K562 (cell line): ENCODE measurements around the gene MYL12A. TPM values are rescaled to one million over a fixed set of nuclear protein-coding genes. Genes with fewer than 3 reads are reported as not detected.

ENCODE experiments used
- ATF1 ChIP-seq, 2 experiments: fragments of 450-650 bp in 1 of 2; IDR thresholded peaks; 2 replicates each; pipeline ENCODE4 v1.6.1; 2016; ENCODE audit warnings: missing compliant biosample characterization in 1 of 2, missing genetic modification characterization in 1 of 2
- CCAR2 ChIP-seq: fragments of 200-400 bp; formaldehyde crosslinking; IDR thresholded peaks from 2 replicates; pipeline ENCODE4 v1.6.1; 2017; ENCODE audit warnings: mild to moderate bottlenecking, low read depth, low read length
- CHCHD3 ChIP-seq: fragments of 250-450 bp; sonication (Bioruptor Pico); IDR thresholded peaks from 2 replicates; pipeline ENCODE4 v2.1.2; 2022; ENCODE audit warnings: mild to moderate bottlenecking
- CHD4 ChIP-seq: fragments of 200-600 bp; sonication (generic); IDR thresholded peaks from 3 replicates; pipeline ENCODE4 v1.6.1; 2012; ENCODE audit warnings: low read depth, mild to moderate bottlenecking, mixed read lengths, low read length, inconsistent platforms; ENCODE audit not compliant: insufficient read depth, insufficient replicate concordance, poor library complexity, severe bottlenecking
- CREBBP ChIP-seq: IDR thresholded peaks from one replicate; pipeline ENCODE4 v1.6.1; 2012; ENCODE audit warnings: low read depth, mild to moderate bottlenecking, control low read depth, inconsistent platforms, low read length
- DPF2 ChIP-seq: fragments of 450-650 bp; IDR thresholded peaks from 2 replicates; pipeline ENCODE4 v1.6.1; 2016
- ELF2 ChIP-seq: fragments of 250-450 bp; sonication (Bioruptor Pico); IDR thresholded peaks from 2 replicates; pipeline ENCODE4 v1.5.0; 2021; ENCODE audit warnings: mild to moderate bottlenecking
- HDAC1 ChIP-seq, 2 experiments: fragments of 450-650 bp; IDR thresholded peaks; 2 replicates each; pipeline ENCODE4 v1.6.1; 2016 to 2017; ENCODE audit warnings: inconsistent platforms in 1 of 2, mild to moderate bottlenecking in 1 of 2, moderate library complexity in 1 of 2
- KLF13 ChIP-seq: fragments of 450-650 bp; IDR thresholded peaks from 2 replicates; pipeline ENCODE4 v1.6.1; 2016; ENCODE audit warnings: missing genetic modification characterization, low read depth, mild to moderate bottlenecking, missing compliant biosample characterization, moderate library complexity, borderline replicate concordance
- LARP7 ChIP-seq: fragments of 450-650 bp; IDR thresholded peaks from 2 replicates; pipeline ENCODE4 v1.6.1; 2016
- MCM7 ChIP-seq, 2 experiments: fragments of 450-650 bp; IDR thresholded peaks; 2 replicates each; pipeline ENCODE4 v1.6.1; 2016 to 2018
- MED1 ChIP-seq: sonication (generic); formaldehyde crosslinking; IDR thresholded peaks from 2 replicates; pipeline ENCODE4 v1.8.1; 2023; ENCODE audit warnings: missing genetic modification reagents, borderline replicate concordance
- PCBP2 ChIP-seq: fragments of 200-400 bp; formaldehyde crosslinking; IDR thresholded peaks from 2 replicates; pipeline ENCODE4 v1.6.1; 2018; ENCODE audit warnings: low read length, low read depth, mild to moderate bottlenecking, moderate library complexity; ENCODE audit not compliant: poor library complexity, severe bottlenecking
- PHB2 ChIP-seq: fragments of 450-650 bp; IDR thresholded peaks from 2 replicates; pipeline ENCODE4 v1.6.1; 2017; ENCODE audit warnings: low read depth
- PRMT5 ChIP-seq: sonication (generic); formaldehyde crosslinking; IDR thresholded peaks from 2 replicates; pipeline ENCODE4 v1.5.0; 2020; ENCODE audit warnings: missing genetic modification reagents
- SRF ChIP-seq, 2 experiments: fragments of 250-450, 450-650 bp in 1 of 2; sonication (Bioruptor Pico) in 1 of 2; sonication (generic) in 1 of 2; formaldehyde crosslinking; IDR thresholded peaks; 2 replicates each; pipeline versions ENCODE4 v1.5.0 to v1.5.1; 2020 to 2022; ENCODE audit warnings: mild to moderate bottlenecking in 1 of 2, missing genetic modification reagents in 1 of 2
- TAL1 ChIP-seq: fragments of 450-650 bp; IDR thresholded peaks from 2 replicates; pipeline ENCODE4 v1.6.1; 2016; ENCODE audit warnings: mild to moderate bottlenecking
- YY1 ChIP-seq, 3 experiments: IDR thresholded peaks; 2 replicates each; pipeline ENCODE4 v1.6.1; 2011; ENCODE audit warnings: low read length in 2 of 3, mild to moderate bottlenecking in 2 of 3, moderate library complexity in 2 of 3, borderline replicate concordance in 1 of 3, control low read depth in 1 of 3, low read depth in 1 of 3; ENCODE audit not compliant: insufficient read depth in 3 of 3, insufficient replicate concordance in 2 of 3, control insufficient read depth in 1 of 3, insufficient read length in 1 of 3; ENCODE audit errors: extremely low read depth in 1 of 3
- ZNF23 ChIP-seq: fragments of 250-450 bp; sonication (Bioruptor Pico); IDR thresholded peaks from 2 replicates; pipeline ENCODE4 v1.4.0; 2020; ENCODE audit warnings: mild to moderate bottlenecking
- ZNF282 ChIP-seq: sonication (generic); formaldehyde crosslinking; IDR thresholded peaks from 2 replicates; pipeline ENCODE4 v1.8.1; 2023; ENCODE audit warnings: missing genetic modification reagents
- ZNF57 ChIP-seq: fragments of 450-650 bp; formaldehyde crosslinking; IDR thresholded peaks from 2 replicates; pipeline ENCODE4 v1.4.0; 2020; ENCODE audit warnings: mild to moderate bottlenecking, moderate library complexity
- ZNF668 ChIP-seq: fragments of 250-450 bp; sonication (Bioruptor Pico); IDR thresholded peaks from 2 replicates; pipeline ENCODE4 v1.8.0; 2022; ENCODE audit warnings: mild to moderate bottlenecking, inconsistent platforms
- ZZZ3 ChIP-seq: fragments of 450-650 bp; IDR thresholded peaks from 2 replicates; pipeline ENCODE4 v1.6.1; 2016; ENCODE audit warnings: antibody characterized with exemption, mild to moderate bottlenecking, moderate library complexity
- polyA plus RNA-seq, 8 experiments: library from polyadenylated mRNA; depleted of rRNA in 4 of 8; stranded (reverse) in 5 of 8; unstranded in 3 of 8; fragments of >200 nt; fragmentation: Nextera tagmentation in 2 of 8; fragmentation: Illumina TruSeq in 1 of 8; extraction: Ambion mirVana in 2 of 8; extraction: Trizol in 1 of 8; gene quantifications; 2 replicates each; pipeline versions ENCODE4 v1.2.1 to v1.2.3, GENCODE V29; 2011 to 2014; ENCODE audit warnings: inconsistent platforms in 1 of 8, missing spikeins in 1 of 8
- total RNA-seq, 7 experiments: library from RNA; depleted of rRNA in 6 of 7; stranded (reverse); fragments of >200 nt in 6 of 7; fragmentation: Illumina TruSeq in 2 of 7; extraction: Trizol in 2 of 7; gene quantifications; 2 replicates each; pipeline versions ENCODE4 v1.2.1 to v1.2.3, GENCODE V29; 2011 to 2021; ENCODE audit warnings: low replicate concordance in 1 of 7
- TF ChIP-seq, protein P1 (sequence below): fragments of 250-450 bp; sonication (Bioruptor Pico); IDR thresholded peaks from 2 replicates; pipeline ENCODE4 v1.5.1; 2021; ENCODE audit warnings: mild to moderate bottlenecking
- TF ChIP-seq, protein P2 (sequence below): fragments of 250-450 bp; sonication (Bioruptor Pico); IDR thresholded peaks from 2 replicates; pipeline ENCODE4 v1.8.0; 2021; ENCODE audit warnings: moderate library complexity, mild to moderate bottlenecking, inconsistent platforms
- TF ChIP-seq, protein P3 (sequence below): fragments of 250-450 bp; sonication (Bioruptor Pico); IDR thresholded peaks from 2 replicates; pipeline ENCODE4 v1.8.0; 2021; ENCODE audit warnings: moderate library complexity, mild to moderate bottlenecking, inconsistent platforms

MYL12A gene
- total and polyA plus RNA-seq, 9 of the 15 experiments (the other 6 are each of a cell fraction or from before 2014, with no cell fraction given), result 308 to 1,031 (median 559) TPM

DNA sequence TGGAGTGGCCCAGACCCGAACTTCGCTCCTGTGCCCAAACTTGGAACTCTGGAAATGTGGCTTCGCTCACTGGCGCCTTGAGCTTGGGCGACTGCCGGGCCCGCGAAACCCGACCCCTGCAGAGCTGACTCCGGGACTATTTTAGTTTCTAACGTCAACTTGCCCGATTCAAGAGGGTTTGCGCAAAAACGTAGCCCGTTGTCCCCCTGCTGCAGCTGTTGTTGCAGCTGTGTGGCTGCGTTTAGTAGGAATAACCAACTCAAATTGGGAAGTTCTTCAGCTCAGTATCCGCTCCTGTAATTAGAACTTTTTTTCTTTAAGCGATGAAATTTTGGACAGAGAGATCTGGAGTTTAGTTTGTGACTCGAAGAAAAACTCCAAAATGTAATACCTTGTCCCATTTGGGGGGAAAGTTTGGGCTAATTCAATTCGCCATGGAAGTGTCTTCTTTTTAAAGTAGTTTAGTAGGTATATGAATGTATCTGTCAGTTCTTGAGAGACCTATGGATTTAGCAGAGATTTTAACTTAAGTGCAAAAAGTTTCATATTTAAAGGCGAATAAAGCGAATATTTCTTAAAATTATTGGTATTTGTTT, 559 bp downstream of the MYL12A start (continued):
- TF ChIP-seq KLF13 (tag) (no peak), YY1 (IDR thresholded peaks at IDR 0.05; ENCODE audit: borderline replicate concordance in 1 of 3, control insufficient read depth in 1 of 3, extremely low read depth in 1 of 3, insufficient read depth in 3 of 3, insufficient read length in 1 of 3, insufficient replicate concordance in 2 of 3, low read depth in 1 of 3, low read length in 2 of 3) (no peak), ZNF57 (no peak), ATF1 (CRISPR knock-in tag; IDR thresholded peaks at IDR 0.05) (no peak), ATF1 (tag; IDR thresholded peaks at IDR 0.05) (no peak), ELF2 (CRISPR knock-in tag) (no peak), MCM7 (IDR thresholded peaks at IDR 0.05) (no peak), HDAC1 (IDR thresholded peaks at IDR 0.05) (0 out of 4 replicates have a peak, but pooled peaks of 1 of the 2 experiments have one; percentile 5), CHCHD3 (no peak), CREBBP (no peak), TAL1 (peak; percentile 8; the same call in 1 of the 2 replicates), DPF2 (no peak), ZNF23 (CRISPR knock-in tag) (0 out of 2 replicates have a peak, but pooled peaks have one; percentile 38), CCAR2 (no peak), ZNF282 (no peak), MED1 (no peak), ZZZ3 (no peak), SRF (CRISPR knock-in tag; IDR thresholded peaks at IDR 0.05) (0 out of 4 replicates have a peak, but pooled peaks of 1 of the 2 experiments have one; percentile 29), PCBP2 (no peak), ZNF668 (CRISPR knock-in tag) (no peak), LARP7 (peak; percentile 9; the same call in 1 of the 2 replicates), PRMT5 (CRISPR knock-in tag) (no peak), CHD4 (peak; percentile 6), PHB2 (no peak)
- TF ChIP-seq, protein P1, sequence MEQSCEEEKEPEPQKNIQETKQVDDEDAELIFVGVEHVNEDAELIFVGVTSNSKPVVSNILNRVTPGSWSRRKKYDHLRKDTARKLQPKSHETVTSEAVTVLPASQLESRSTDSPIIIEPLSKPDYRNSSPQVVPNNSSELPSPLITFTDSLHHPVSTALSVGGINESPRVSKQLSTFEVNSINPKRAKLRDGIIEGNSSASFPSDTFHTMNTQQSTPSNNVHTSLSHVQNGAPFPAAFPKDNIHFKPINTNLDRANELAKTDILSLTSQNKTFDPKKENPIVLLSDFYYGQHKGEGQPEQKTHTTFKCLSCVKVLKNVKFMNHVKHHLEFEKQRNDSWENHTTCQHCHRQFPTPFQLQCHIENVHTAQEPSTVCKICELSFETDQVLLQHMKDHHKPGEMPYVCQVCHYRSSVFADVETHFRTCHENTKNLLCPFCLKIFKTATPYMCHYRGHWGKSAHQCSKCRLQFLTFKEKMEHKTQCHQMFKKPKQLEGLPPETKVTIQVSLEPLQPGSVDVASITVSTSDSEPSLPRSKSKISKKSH (CRISPR knock-in tag), result no peak
- TF ChIP-seq, protein P2, sequence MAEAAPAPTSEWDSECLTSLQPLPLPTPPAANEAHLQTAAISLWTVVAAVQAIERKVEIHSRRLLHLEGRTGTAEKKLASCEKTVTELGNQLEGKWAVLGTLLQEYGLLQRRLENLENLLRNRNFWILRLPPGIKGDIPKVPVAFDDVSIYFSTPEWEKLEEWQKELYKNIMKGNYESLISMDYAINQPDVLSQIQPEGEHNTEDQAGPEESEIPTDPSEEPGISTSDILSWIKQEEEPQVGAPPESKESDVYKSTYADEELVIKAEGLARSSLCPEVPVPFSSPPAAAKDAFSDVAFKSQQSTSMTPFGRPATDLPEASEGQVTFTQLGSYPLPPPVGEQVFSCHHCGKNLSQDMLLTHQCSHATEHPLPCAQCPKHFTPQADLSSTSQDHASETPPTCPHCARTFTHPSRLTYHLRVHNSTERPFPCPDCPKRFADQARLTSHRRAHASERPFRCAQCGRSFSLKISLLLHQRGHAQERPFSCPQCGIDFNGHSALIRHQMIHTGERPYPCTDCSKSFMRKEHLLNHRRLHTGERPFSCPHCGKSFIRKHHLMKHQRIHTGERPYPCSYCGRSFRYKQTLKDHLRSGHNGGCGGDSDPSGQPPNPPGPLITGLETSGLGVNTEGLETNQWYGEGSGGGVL (CRISPR knock-in tag), result no peak
- TF ChIP-seq, protein P3, sequence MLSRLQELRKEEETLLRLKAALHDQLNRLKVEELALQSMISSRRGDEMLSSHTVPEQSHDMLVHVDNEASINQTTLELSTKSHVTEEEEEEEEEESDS (CRISPR knock-in tag), result no peak
